Skeletal muscle tissue (tissue), 4 donors: Measurements from ENCODE around the gene NDUFB7. TPM values are rescaled to one million over a fixed set of nuclear protein-coding genes. Genes with fewer than 3 reads are reported as not detected.
"Not testable (repeated sequence)": the region's sequence is repeated elsewhere in the genome, so short reads cannot be mapped to it uniquely, and the experiment has no call there.

ENCODE experiments used
- H3K27ac ChIP-seq: one replicate; pipeline ENCODE4 v1.7.0; 2013; ENCODE audit warnings: mild to moderate bottlenecking, low read depth, low read length, inconsistent platforms
- H3K27me3 ChIP-seq, 3 donors: one replicate each; pipeline ENCODE4 v1.7.0; 2013; ENCODE audit warnings: low read length in 3 of 3; ENCODE audit not compliant: control insufficient read depth in 3 of 3, insufficient read depth in 3 of 3
- H3K36me3 ChIP-seq, 3 donors: one replicate each; pipeline ENCODE4 v1.7.0; 2013; ENCODE audit warnings: low read length in 3 of 3; ENCODE audit not compliant: control insufficient read depth in 3 of 3, insufficient read depth in 3 of 3
- H3K4me1 ChIP-seq, 3 donors: one replicate each; pipeline ENCODE4 v1.7.0; 2013; ENCODE audit warnings: low read length in 3 of 3, mild to moderate bottlenecking in 3 of 3; ENCODE audit not compliant: control insufficient read depth in 3 of 3, insufficient read depth in 3 of 3
- H3K4me3 ChIP-seq, 3 donors: one replicate each; pipeline ENCODE4 v1.7.0; 2013; ENCODE audit warnings: low read length in 3 of 3
- H3K9ac ChIP-seq, 3 donors: one replicate each; pipeline ENCODE4 v1.7.0; 2013; ENCODE audit warnings: low read length in 3 of 3, mild to moderate bottlenecking in 3 of 3, moderate library complexity in 2 of 3, low read depth in 1 of 3
- H3K9me3 ChIP-seq, 3 donors: one replicate each; pipeline ENCODE4 v1.7.0; 2013; ENCODE audit warnings: low read length in 3 of 3; ENCODE audit not compliant: control insufficient read depth in 3 of 3
- total RNA-seq: library from RNA; depleted of rRNA; stranded (reverse); fragments of >200 nt; gene quantifications from one replicate; pipeline ENCODE4 v1.2.3, GENCODE V29; 2014
- donor health status: Osteomylitis.

NDUFB7 gene
- 525 TPM for total RNA-seq

- Histone ChIP-seq H3K9ac (peak within 1 kb of the TSS; percentile 87 to 99 (median 97)), H3K9me3 (no peaks in the 10 kb centered on the region), H3K27me3 (no peaks in the 10 kb centered on the region), H3K4me1 (peaks cover 21 to 22% (median 21%) of the 10 kb centered on the region in 3 donors), H3K4me3 (peak within 1 kb of the TSS; percentile 91 to 99 (median 96)), H3K27ac (peak within 1 kb of the TSS; percentile 56), H3K36me3 (peaks cover 11 to 13% (median 11%) of the 10 kb centered on the region in 3 donors)
Observed at GRCh38 chr19:14571695-14572490, at the start of gene NDUFB7. Gene NDUFB7, minus strand, starts transcription at chr19:14572066. Its CDS starts 66 bp downstream, at chr19:14572000.

- no peaks in the 10 kb centered on the region for H3K4me1 ChIP-seq
- peaks cover 2 to 5% (median 4%) of the 10 kb centered on the region in 3 donors for H3K9me3 ChIP-seq
- H3K4me3 ChIP-seq = no peak overlapping the region
- no peak overlapping the region for H3K9ac ChIP-seq
- no peak overlapping the region for H3K27ac ChIP-seq
- H3K27me3 ChIP-seq = no peaks in the 10 kb centered on the region
- no peaks in the 10 kb centered on the region for H3K36me3 ChIP-seq
Observed at GRCh38 chr19:14619404-14619803, 47.5 kb upstream of the NDUFB7 start.

- Histone ChIP-seq H3K36me3 (no peaks in the 10 kb centered on the region), H3K27ac (no peak overlapping the region), H3K4me3 (no peak overlapping the region), H3K9me3 (peaks cover 2 to 5% (median 4%) of the 10 kb centered on the region in 3 donors), H3K9ac (no peak overlapping the region), H3K4me1 (no peaks in the 10 kb centered on the region), H3K27me3 (no peaks in the 10 kb centered on the region)
Observed at GRCh38 chr19:14616407-14616806, 44.5 kb upstream of the NDUFB7 start.

GRCh38 chr19:14615623-14616022 lies 43.8 kb upstream of the NDUFB7 start:
- no peak overlapping the region for H3K4me3 ChIP-seq
- H3K9me3 ChIP-seq = peaks cover 2 to 5% (median 4%) of the 10 kb centered on the region in 3 donors
- no peaks in the 10 kb centered on the region for H3K36me3 ChIP-seq
- no peak overlapping the region for H3K27ac ChIP-seq
- H3K4me1 ChIP-seq = no peaks in the 10 kb centered on the region
- H3K9ac ChIP-seq = no peak overlapping the region
- H3K27me3 ChIP-seq = no peaks in the 10 kb centered on the region

- Histone ChIP-seq H3K4me3 (no peak overlapping the region), H3K36me3 (no peaks in the 10 kb centered on the region), H3K9me3 (peaks cover 0 to 3% (median 2%) of the 10 kb centered on the region in 3 donors), H3K4me1 (no peaks in the 10 kb centered on the region), H3K27ac (no peak overlapping the region), H3K27me3 (no peaks in the 10 kb centered on the region), H3K9ac (no peak overlapping the region)
Observed at GRCh38 chr19:14614099-14614412, 42.2 kb upstream of the NDUFB7 start.

- not testable (repeated sequence) for H3K9ac ChIP-seq, H3K9me3 ChIP-seq, H3K4me3 ChIP-seq, H3K27me3 ChIP-seq, H3K4me1 ChIP-seq, H3K36me3 ChIP-seq, H3K27ac ChIP-seq
Observed at GRCh38 chr19:14613399-14614098, 41.7 kb upstream of the NDUFB7 start.

GRCh38 chr19:14612657-14613056 lies 40.8 kb upstream of the NDUFB7 start:
- no peak overlapping the region for H3K9ac ChIP-seq
- no peaks in the 10 kb centered on the region for H3K4me1 ChIP-seq
- no peaks in the 10 kb centered on the region for H3K9me3 ChIP-seq
- H3K4me3 ChIP-seq = no peak overlapping the region
- H3K27me3 ChIP-seq = no peaks in the 10 kb centered on the region
- no peaks in the 10 kb centered on the region for H3K36me3 ChIP-seq
- no peak overlapping the region for H3K27ac ChIP-seq

GRCh38 chr19:14612242-14612641 lies 40.4 kb upstream of the NDUFB7 start:
- not testable (repeated sequence) for H3K9ac ChIP-seq, H3K27ac ChIP-seq

GRCh38 chr19:14611051-14611450 lies 39.2 kb upstream of the NDUFB7 start:
- no peaks in the 10 kb centered on the region for H3K27me3 ChIP-seq
- H3K9ac ChIP-seq = no peak overlapping the region
- no peak overlapping the region for H3K27ac ChIP-seq
- H3K9me3 ChIP-seq = no peaks in the 10 kb centered on the region
- H3K36me3 ChIP-seq = no peaks in the 10 kb centered on the region
- no peak overlapping the region for H3K4me3 ChIP-seq
- no peaks in the 10 kb centered on the region for H3K4me1 ChIP-seq

More at GRCh38 chr19:14612242-14612641, 40.4 kb upstream of the NDUFB7 start:
- not testable (repeated sequence) for H3K27me3 ChIP-seq, H3K36me3 ChIP-seq, H3K4me3 ChIP-seq, H3K9me3 ChIP-seq, H3K4me1 ChIP-seq

- Histone ChIP-seq H3K27ac (no peak overlapping the region), H3K9ac (no peak overlapping the region), H3K4me3 (no peak overlapping the region), H3K27me3 (no peaks in the 10 kb centered on the region), H3K4me1 (no peaks in the 10 kb centered on the region), H3K9me3 (peaks cover 0 to 3% (median 3%) of the 10 kb centered on the region in 3 donors), H3K36me3 (no peaks in the 10 kb centered on the region)
Observed at GRCh38 chr19:14606627-14607026, 34.8 kb upstream of the NDUFB7 start.
